SK-N-SH treated with all-trans-retinoic acid at 6 μM for 48 hours (cell line): ENCODE measurements around the gene SUSD6.

Experiments used
- ARNTL ChIP-seq: fragments of 450-650 bp; formaldehyde crosslinking; IDR thresholded peaks from 2 replicates; pipeline ENCODE4 v1.5.0; 2020; ENCODE audit warnings: low read depth, mild to moderate bottlenecking, moderate library complexity, borderline replicate concordance
- CSDC2 ChIP-seq: fragments of 250-450 bp; sonication (Bioruptor Pico); IDR thresholded peaks from 2 replicates; pipeline ENCODE4 v1.5.0; 2020; ENCODE audit warnings: mild to moderate bottlenecking, moderate library complexity
- GLIS3 ChIP-seq: fragments of 250-450 bp; sonication (Bioruptor Pico); IDR thresholded peaks from 2 replicates; pipeline ENCODE4 v1.5.0; 2020; ENCODE audit warnings: mild to moderate bottlenecking, moderate library complexity
- ISL1 ChIP-seq: fragments of 250-450 bp; sonication (Bioruptor Pico); IDR thresholded peaks from 2 replicates; pipeline ENCODE4 v2.1.2; 2022; ENCODE audit warnings: mild to moderate bottlenecking, moderate library complexity
- TOX ChIP-seq: fragments of 250-450 bp; sonication (Bioruptor Pico); IDR thresholded peaks from 2 replicates; pipeline ENCODE4 v1.8.0; 2021; ENCODE audit warnings: mild to moderate bottlenecking, moderate library complexity, borderline replicate concordance
- ZC3H10 ChIP-seq: fragments of 250-450 bp; sonication (Bioruptor Pico); IDR thresholded peaks from 2 replicates; pipeline ENCODE4 v1.5.1; 2021; ENCODE audit warnings: mild to moderate bottlenecking, moderate library complexity
- ZFP30 ChIP-seq: fragments of 450-650 bp; formaldehyde crosslinking; IDR thresholded peaks from 2 replicates; pipeline ENCODE4 v1.5.0; 2022; ENCODE audit warnings: mild to moderate bottlenecking, moderate library complexity
- ZNF565 ChIP-seq: fragments of 450-650 bp; formaldehyde crosslinking; conservative IDR thresholded peaks from 2 replicates; pipeline ENCODE4 v1.5.0; 2020; ENCODE audit warnings: low read depth, mild to moderate bottlenecking, moderate library complexity
- ZNF8 ChIP-seq: fragments of 450-650 bp; formaldehyde crosslinking; IDR thresholded peaks from 2 replicates; pipeline ENCODE4 v1.5.0; 2020; ENCODE audit warnings: mild to moderate bottlenecking, moderate library complexity
- TF ChIP-seq, protein P1 (sequence below): fragments of 250-450 bp; sonication (Bioruptor Pico); IDR thresholded peaks from 2 replicates; pipeline ENCODE4 v1.5.1; 2020; ENCODE audit warnings: low read depth, mild to moderate bottlenecking, moderate library complexity
- TF ChIP-seq, protein P2 (sequence below): fragments of 250-450 bp; sonication (Bioruptor Pico); IDR thresholded peaks from 2 replicates; pipeline ENCODE4 v1.5.0; 2020; ENCODE audit warnings: mild to moderate bottlenecking, moderate library complexity
- TF ChIP-seq, protein P3 (sequence below): fragments of 250-450 bp; sonication (Bioruptor Pico); IDR thresholded peaks from 2 replicates; pipeline ENCODE4 v1.5.1; 2021; ENCODE audit warnings: mild to moderate bottlenecking, moderate library complexity
- TF ChIP-seq, protein P4 (sequence below): fragments of 250-450 bp; sonication (Bioruptor Pico); IDR thresholded peaks from 2 replicates; pipeline ENCODE4 v1.8.0; 2020; ENCODE audit warnings: mild to moderate bottlenecking, moderate library complexity, borderline replicate concordance

DNA sequence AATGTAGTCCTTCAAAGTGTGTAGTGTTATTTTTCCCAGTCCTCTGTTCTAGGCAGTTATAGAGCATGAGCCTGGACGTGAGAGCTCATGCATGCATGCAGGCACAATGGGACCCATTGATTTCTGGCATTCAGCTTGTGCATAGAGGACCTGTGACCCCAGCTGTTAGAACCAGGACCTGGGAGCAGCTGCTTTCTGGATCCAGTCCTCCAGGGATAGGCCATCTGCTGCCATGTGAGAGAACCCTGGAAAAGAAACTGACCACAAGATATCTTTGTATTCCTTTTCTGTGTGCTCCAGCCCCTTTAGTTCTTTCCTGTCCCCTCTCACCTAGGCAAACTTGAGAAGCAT, 76.9 kb downstream of the SUSD6 start:
- TF ChIP-seq, protein P1, sequence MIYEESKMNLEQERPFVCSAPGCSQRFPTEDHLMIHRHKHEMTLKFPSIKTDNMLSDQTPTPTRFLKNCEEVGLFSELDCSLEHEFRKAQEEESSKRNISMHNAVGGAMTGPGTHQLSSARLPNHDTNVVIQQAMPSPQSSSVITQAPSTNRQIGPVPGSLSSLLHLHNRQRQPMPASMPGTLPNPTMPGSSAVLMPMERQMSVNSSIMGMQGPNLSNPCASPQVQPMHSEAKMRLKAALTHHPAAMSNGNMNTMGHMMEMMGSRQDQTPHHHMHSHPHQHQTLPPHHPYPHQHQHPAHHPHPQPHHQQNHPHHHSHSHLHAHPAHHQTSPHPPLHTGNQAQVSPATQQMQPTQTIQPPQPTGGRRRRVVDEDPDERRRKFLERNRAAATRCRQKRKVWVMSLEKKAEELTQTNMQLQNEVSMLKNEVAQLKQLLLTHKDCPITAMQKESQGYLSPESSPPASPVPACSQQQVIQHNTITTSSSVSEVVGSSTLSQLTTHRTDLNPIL: no peak
- TF ChIP-seq ZFP30 (CRISPR knock-in tag) (no peak), ZNF8 (CRISPR knock-in tag) (no peak), CSDC2 (CRISPR knock-in tag) (no peak), ISL1 (CRISPR knock-in tag) (no peak), ZNF565 (CRISPR knock-in tag) (no peak), ZC3H10 (no peak), GLIS3 (no peak), TOX (no peak), ARNTL (CRISPR knock-in tag) (no peak)
- TF ChIP-seq, protein P2, sequence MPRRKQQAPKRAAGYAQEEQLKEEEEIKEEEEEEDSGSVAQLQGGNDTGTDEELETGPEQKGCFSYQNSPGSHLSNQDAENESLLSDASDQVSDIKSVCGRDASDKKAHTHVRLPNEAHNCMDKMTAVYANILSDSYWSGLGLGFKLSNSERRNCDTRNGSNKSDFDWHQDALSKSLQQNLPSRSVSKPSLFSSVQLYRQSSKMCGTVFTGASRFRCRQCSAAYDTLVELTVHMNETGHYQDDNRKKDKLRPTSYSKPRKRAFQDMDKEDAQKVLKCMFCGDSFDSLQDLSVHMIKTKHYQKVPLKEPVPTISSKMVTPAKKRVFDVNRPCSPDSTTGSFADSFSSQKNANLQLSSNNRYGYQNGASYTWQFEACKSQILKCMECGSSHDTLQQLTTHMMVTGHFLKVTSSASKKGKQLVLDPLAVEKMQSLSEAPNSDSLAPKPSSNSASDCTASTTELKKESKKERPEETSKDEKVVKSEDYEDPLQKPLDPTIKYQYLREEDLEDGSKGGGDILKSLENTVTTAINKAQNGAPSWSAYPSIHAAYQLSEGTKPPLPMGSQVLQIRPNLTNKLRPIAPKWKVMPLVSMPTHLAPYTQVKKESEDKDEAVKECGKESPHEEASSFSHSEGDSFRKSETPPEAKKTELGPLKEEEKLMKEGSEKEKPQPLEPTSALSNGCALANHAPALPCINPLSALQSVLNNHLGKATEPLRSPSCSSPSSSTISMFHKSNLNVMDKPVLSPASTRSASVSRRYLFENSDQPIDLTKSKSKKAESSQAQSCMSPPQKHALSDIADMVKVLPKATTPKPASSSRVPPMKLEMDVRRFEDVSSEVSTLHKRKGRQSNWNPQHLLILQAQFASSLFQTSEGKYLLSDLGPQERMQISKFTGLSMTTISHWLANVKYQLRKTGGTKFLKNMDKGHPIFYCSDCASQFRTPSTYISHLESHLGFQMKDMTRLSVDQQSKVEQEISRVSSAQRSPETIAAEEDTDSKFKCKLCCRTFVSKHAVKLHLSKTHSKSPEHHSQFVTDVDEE (CRISPR knock-in tag): no peak
- TF ChIP-seq, protein P3, sequence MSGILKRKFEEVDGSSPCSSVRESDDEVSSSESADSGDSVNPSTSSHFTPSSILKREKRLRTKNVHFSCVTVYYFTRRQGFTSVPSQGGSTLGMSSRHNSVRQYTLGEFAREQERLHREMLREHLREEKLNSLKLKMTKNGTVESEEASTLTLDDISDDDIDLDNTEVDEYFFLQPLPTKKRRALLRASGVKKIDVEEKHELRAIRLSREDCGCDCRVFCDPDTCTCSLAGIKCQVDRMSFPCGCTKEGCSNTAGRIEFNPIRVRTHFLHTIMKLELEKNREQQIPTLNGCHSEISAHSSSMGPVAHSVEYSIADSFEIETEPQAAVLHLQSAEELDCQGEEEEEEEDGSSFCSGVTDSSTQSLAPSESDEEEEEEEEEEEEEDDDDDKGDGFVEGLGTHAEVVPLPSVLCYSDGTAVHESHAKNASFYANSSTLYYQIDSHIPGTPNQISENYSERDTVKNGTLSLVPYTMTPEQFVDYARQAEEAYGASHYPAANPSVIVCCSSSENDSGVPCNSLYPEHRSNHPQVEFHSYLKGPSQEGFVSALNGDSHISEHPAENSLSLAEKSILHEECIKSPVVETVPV (CRISPR knock-in tag): no peak
- TF ChIP-seq, protein P4, sequence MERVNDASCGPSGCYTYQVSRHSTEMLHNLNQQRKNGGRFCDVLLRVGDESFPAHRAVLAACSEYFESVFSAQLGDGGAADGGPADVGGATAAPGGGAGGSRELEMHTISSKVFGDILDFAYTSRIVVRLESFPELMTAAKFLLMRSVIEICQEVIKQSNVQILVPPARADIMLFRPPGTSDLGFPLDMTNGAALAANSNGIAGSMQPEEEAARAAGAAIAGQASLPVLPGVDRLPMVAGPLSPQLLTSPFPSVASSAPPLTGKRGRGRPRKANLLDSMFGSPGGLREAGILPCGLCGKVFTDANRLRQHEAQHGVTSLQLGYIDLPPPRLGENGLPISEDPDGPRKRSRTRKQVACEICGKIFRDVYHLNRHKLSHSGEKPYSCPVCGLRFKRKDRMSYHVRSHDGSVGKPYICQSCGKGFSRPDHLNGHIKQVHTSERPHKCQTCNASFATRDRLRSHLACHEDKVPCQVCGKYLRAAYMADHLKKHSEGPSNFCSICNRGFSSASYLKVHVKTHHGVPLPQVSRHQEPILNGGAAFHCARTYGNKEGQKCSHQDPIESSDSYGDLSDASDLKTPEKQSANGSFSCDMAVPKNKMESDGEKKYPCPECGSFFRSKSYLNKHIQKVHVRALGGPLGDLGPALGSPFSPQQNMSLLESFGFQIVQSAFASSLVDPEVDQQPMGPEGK (CRISPR knock-in tag): no peak
